Measurements from ENCODE around the gene MYCBPAP.

Gene MYCBPAP

DNA sequence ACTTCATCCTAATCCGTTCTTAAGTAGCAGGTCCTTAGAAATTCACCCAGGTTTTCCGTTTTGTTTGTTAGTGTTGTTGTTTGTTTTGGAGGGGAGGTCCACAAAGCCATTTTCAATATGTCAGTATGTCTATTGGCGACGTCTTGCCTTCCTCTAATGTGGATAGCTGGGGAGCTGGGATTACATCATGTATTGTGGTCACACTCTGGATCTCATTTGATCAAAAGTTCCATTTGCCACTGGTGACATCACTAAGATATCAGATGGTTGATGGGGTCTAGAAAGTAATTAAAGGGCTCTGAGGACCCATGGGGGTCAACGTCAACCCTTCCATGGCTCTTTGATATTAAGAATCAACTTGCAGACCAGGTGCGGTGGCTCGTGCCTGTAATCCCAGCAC, 21.6 kb downstream of the MYCBPAP start:
- no peak overlapping the region for H3K27ac ChIP-seq (ENCODE audit: low read length)
- no peak for DNase-seq (ENCODE audit: low read depth, low spot score)
- no peaks in the 10 kb centered on the region for H3K9me3 ChIP-seq (ENCODE audit: control insufficient read depth, insufficient read depth, low read length)
- H3K4me3 ChIP-seq (ENCODE audit: low read length), result no peak overlapping the region
- no peaks in the 10 kb centered on the region for H3K36me3 ChIP-seq (ENCODE audit: control insufficient read depth, insufficient read depth, low read length)
- peaks cover 7% of the 10 kb centered on the region for H3K4me1 ChIP-seq (ENCODE audit: control insufficient read depth, insufficient read depth, low read length)
- H3K27me3 ChIP-seq (ENCODE audit: control insufficient read depth, insufficient read depth, low read length), result no peaks in the 10 kb centered on the region
- no CpG with 5 or more reads among the region's 7 CpGs for WGBS (ENCODE audit: insufficient coverage, insufficient read length)

DNA sequence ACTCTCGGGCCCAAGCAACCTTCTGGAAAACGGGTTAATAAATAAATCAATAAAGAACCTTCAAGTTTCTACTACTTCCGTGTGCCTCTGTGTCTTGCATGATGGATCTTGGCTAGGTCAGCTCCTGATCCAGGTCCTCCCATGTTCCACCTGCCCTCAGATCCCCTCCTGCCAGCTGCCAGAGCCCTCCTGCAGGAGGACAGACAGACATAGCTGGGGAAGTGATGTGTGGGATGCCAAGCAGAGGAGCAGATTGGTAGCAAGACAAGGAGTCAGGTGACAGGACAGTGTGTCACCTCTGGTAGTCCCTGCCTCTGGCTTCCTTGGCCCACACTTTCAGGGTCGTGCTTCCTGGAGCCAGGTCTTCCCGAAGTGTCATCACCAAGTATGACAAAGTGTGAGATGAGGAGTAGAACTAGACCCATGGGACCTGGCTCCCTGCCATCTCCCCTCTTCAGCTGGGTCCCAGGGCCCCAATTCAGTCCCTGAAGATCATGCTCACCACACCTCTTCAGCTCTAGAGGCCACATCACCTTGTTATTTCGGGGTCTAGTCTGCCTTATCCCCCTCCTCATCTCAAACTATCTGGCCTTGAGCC, 23.3 kb downstream of the MYCBPAP start:
- no peak overlapping the region for H3K4me3 ChIP-seq (ENCODE audit: low read length)
- no peaks in the 10 kb centered on the region for H3K9me3 ChIP-seq (ENCODE audit: control insufficient read depth, insufficient read depth, low read length)
- H3K4me1 ChIP-seq (ENCODE audit: control insufficient read depth, insufficient read depth, low read length), result peaks cover 7% of the 10 kb centered on the region
- DNase-seq (ENCODE audit: low read depth, low spot score), result no peak
- no CpG with 5 or more reads among the region's 6 CpGs for WGBS (ENCODE audit: insufficient coverage, insufficient read length)
- H3K27me3 ChIP-seq (ENCODE audit: control insufficient read depth, insufficient read depth, low read length), result no peaks in the 10 kb centered on the region
- H3K27ac ChIP-seq (ENCODE audit: low read length), result no peak overlapping the region
- H3K36me3 ChIP-seq (ENCODE audit: control insufficient read depth, insufficient read depth, low read length), result peaks cover under 1% of the 10 kb centered on the region; the same call in 1 of the 2 replicates

DNA sequence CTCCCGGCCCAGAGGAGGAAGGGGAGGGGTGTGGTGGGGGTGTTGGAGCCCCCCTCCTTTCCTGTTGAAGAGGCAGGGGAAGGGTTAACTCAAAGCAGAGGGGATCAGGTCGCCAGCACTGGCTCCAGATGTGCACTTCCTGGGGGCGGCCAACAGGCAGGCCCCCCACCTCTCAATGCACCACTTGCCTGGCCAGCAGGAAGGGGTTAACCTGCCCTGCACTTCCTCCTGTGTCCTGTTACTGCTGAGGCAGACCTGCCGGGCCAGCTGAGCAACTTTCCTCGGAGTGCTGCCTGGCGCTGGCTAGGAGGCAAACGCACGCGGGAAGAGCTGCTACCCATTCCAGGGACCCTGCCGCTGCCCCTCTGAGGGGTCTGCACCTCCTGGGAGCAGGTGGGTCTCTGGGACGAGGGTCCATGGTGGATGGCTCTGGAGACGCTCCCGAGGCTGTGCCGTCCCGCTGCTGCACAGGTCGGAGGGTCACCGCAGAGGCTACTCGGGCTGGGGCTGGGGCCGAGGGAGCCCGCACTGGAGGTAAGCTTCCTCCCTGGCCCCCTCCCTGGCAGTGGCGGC, 24.3 kb downstream of the MYCBPAP start, which contains the start of gene EPN3:
Gene EPN3, plus strand, starts transcription at position 284 of the 573 bp plus-strand sequence. CDS start 3,822 bp downstream, outside the sequence.
- Histone ChIP-seq H3K9me3 (ENCODE audit: control insufficient read depth, insufficient read depth, low read length) (no peaks in the 10 kb centered on the region), H3K27ac (ENCODE audit: low read length) (no peak within 1 kb of the TSS), H3K4me3 (ENCODE audit: low read length) (peak within 1 kb of the TSS; percentile 53; the same call in 1 of the 2 replicates), H3K4me1 (ENCODE audit: control insufficient read depth, insufficient read depth, low read length) (peaks cover 3% of the 10 kb centered on the region), H3K27me3 (ENCODE audit: control insufficient read depth, insufficient read depth, low read length) (no peaks in the 10 kb centered on the region), H3K36me3 (ENCODE audit: control insufficient read depth, insufficient read depth, low read length) (peaks cover 4% of the 10 kb centered on the region; the same call in 1 of the 2 replicates)
- no peak for DNase-seq (ENCODE audit: low read depth, low spot score)
- no CpG with 5 or more reads among the region's 21 CpGs for WGBS (ENCODE audit: insufficient coverage, insufficient read length)

DNA sequence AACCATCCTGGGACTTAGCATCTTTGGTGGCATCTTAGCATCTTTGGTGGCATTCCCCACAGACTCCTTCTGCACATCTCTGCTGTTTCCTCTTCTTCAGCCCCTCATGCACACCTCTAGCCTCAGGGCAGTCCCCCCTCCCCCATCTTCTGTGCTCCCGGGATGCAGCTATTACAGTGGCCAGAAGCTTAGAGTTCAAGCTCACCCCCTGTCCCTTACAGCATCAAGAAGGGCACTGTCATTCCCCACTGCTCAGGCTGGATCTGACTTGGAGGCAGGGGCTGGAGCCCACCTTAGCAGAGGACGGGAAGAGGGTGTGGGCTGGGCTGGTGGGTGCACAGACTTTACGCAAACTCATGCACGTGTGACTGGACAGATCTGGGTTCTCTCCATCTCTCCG, 24.9 kb downstream of the MYCBPAP start:
- peak overlapping the region; percentile 53; the same call in 1 of the 2 replicates for H3K4me3 ChIP-seq (ENCODE audit: low read length)
- H3K27ac ChIP-seq (ENCODE audit: low read length), result no peak overlapping the region
- no peaks in the 10 kb centered on the region for H3K27me3 ChIP-seq (ENCODE audit: control insufficient read depth, insufficient read depth, low read length)
- no CpG with 5 or more reads among the region's 5 CpGs for WGBS (ENCODE audit: insufficient coverage, insufficient read length)
- DNase-seq (ENCODE audit: low read depth, low spot score), result no peak
- peaks cover 3% of the 10 kb centered on the region for H3K4me1 ChIP-seq (ENCODE audit: control insufficient read depth, insufficient read depth, low read length)
- H3K9me3 ChIP-seq (ENCODE audit: control insufficient read depth, insufficient read depth, low read length), result no peaks in the 10 kb centered on the region
- peaks cover 4% of the 10 kb centered on the region; the same call in 1 of the 2 replicates for H3K36me3 ChIP-seq (ENCODE audit: control insufficient read depth, insufficient read depth, low read length)

DNA sequence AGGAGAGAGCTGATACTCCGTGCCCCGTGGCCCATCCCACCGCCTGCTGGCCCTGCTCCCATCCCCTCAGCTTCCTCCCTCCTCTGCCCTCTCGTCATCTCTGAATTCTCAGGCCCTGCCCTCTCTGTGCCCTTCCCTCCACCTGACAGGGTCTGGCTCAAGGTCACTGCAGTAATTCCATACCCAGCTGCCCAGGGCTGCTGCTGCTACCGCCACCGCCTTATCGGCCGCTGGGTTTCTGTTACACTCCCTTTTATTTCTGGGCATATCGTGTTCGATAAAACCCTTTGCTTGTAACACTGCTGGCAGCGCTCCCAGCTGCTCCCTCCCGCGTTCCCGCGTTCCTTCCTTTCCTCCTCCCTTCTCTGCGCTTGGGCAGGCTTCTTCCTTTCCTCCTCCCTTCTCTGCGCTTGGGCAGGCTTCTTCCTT, 25.5 kb downstream of the MYCBPAP start:
- Histone ChIP-seq H3K9me3 (ENCODE audit: control insufficient read depth, insufficient read depth, low read length) (no peaks in the 10 kb centered on the region), H3K4me3 (ENCODE audit: low read length) (peak overlapping the region; percentile 38; the same call in 1 of the 2 replicates), H3K36me3 (ENCODE audit: control insufficient read depth, insufficient read depth, low read length) (peaks cover 4% of the 10 kb centered on the region; the same call in 1 of the 2 replicates), H3K27me3 (ENCODE audit: control insufficient read depth, insufficient read depth, low read length) (no peaks in the 10 kb centered on the region), H3K27ac (ENCODE audit: low read length) (no peak overlapping the region), H3K4me1 (ENCODE audit: control insufficient read depth, insufficient read depth, low read length) (peaks cover 3% of the 10 kb centered on the region)
- DNase-seq (ENCODE audit: low read depth, low spot score), result no peak
- WGBS (ENCODE audit: insufficient coverage, insufficient read length), result no CpG with 5 or more reads among the region's 17 CpGs

DNA sequence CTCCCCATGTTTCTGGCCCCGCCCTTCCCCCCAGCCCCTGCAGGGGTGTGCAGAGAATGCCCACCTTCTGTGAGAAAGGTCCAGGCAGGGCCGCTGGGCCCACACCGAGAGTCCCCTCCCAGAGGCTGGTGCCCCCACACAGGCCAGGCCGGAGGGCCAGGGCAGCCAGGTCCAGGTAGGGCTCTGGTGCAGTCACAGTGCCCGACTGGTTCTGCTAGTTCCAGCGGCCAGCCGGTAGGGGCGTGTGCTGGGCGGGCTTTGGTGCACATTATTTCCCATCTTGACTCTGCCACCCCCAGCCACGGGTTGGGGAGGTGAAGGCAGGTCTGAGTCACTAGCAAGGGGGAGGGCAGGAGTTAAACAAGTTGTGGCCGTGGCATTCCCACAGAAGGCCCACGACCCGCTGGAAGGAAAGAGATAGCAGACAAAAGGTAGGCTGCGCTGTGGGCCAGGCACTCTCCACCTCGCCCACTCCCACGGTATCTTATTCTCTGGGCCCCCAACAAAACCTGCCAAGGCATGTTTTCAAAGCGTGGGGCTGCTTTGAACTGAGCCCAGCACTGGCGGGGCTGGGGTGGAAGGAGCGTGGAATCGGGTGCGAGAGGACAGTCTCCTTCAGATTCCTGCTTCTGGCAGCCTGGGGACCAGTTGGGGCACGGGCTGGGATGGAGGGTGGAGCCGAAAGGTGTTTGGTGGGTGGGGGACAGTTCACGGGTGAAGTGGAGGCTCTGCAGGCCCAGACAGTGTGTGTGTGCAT, 26.2 kb downstream of the MYCBPAP start:
- peaks cover 3% of the 10 kb centered on the region for H3K4me1 ChIP-seq (ENCODE audit: control insufficient read depth, insufficient read depth, low read length)
- H3K4me3 ChIP-seq (ENCODE audit: low read length), result peak overlapping the region; percentile 38; the same call in 1 of the 2 replicates
- peaks cover 4% of the 10 kb centered on the region; the same call in 1 of the 2 replicates for H3K36me3 ChIP-seq (ENCODE audit: control insufficient read depth, insufficient read depth, low read length)
- WGBS (ENCODE audit: insufficient coverage, insufficient read length), result no CpG with 5 or more reads among the region's 24 CpGs
- no peaks in the 10 kb centered on the region for H3K27me3 ChIP-seq (ENCODE audit: control insufficient read depth, insufficient read depth, low read length)
- no peak for DNase-seq (ENCODE audit: low read depth, low spot score)
- no peaks in the 10 kb centered on the region for H3K9me3 ChIP-seq (ENCODE audit: control insufficient read depth, insufficient read depth, low read length)
- no peak overlapping the region for H3K27ac ChIP-seq (ENCODE audit: low read length)

DNA sequence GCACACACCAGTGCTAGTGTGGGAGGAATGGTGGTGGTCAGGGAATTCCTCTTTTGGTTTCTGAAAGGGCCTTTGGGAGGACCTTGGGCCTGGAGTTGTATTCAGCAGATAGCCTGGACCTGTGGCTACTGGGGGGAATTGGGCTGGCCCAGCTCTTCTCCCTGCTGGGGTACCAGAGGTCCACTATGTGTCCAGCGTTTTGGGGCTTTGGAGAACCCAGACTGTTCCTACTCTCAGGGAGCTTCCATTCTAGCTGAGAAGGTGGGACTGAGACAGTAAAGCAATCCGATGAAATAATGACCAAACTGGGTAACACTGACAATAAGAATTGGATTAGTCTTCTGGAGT, 26.7 kb downstream of the MYCBPAP start:
- no peak for DNase-seq (ENCODE audit: low read depth, low spot score)
- H3K27me3 ChIP-seq (ENCODE audit: control insufficient read depth, insufficient read depth, low read length), result no peaks in the 10 kb centered on the region
- H3K36me3 ChIP-seq (ENCODE audit: control insufficient read depth, insufficient read depth, low read length), result peaks cover 4% of the 10 kb centered on the region; the same call in 1 of the 2 replicates
- peaks cover 3% of the 10 kb centered on the region for H3K4me1 ChIP-seq (ENCODE audit: control insufficient read depth, insufficient read depth, low read length)
- no peak overlapping the region for H3K27ac ChIP-seq (ENCODE audit: low read length)
- H3K9me3 ChIP-seq (ENCODE audit: control insufficient read depth, insufficient read depth, low read length), result no peaks in the 10 kb centered on the region
- no CpG with 5 or more reads among the region's 2 CpGs for WGBS (ENCODE audit: insufficient coverage, insufficient read length)
- no peak overlapping the region for H3K4me3 ChIP-seq (ENCODE audit: low read length)

DNA sequence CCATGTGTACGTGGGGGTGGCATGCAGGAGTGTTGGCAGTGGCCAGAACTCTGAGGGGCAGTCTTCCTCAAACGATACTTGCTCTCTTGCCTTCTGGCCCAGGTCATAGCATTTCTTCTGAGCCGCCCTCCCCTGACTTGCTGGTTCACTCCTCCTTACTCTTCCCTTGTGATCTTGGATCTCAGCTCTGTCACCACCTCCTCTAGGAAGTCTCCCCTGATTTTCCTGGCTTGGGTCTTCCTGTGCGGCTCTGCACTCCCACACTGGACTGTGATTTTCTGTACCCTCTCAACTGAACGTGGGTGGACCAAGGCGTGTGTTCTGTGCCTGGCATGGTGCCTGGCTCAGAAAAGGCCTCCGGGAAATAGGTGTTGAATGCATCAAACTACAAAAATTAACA, 27.2 kb downstream of the MYCBPAP start:
- no CpG with 5 or more reads among the region's 7 CpGs for WGBS (ENCODE audit: insufficient coverage, insufficient read length)
- Histone ChIP-seq H3K4me3 (ENCODE audit: low read length) (no peak overlapping the region), H3K36me3 (ENCODE audit: control insufficient read depth, insufficient read depth, low read length) (peaks cover 4% of the 10 kb centered on the region; the same call in 1 of the 2 replicates), H3K27ac (ENCODE audit: low read length) (no peak overlapping the region), H3K27me3 (ENCODE audit: control insufficient read depth, insufficient read depth, low read length) (no peaks in the 10 kb centered on the region), H3K9me3 (ENCODE audit: control insufficient read depth, insufficient read depth, low read length) (no peaks in the 10 kb centered on the region), H3K4me1 (ENCODE audit: control insufficient read depth, insufficient read depth, low read length) (peaks cover 3% of the 10 kb centered on the region)
- DNase-seq (ENCODE audit: low read depth, low spot score), result no peak

DNA sequence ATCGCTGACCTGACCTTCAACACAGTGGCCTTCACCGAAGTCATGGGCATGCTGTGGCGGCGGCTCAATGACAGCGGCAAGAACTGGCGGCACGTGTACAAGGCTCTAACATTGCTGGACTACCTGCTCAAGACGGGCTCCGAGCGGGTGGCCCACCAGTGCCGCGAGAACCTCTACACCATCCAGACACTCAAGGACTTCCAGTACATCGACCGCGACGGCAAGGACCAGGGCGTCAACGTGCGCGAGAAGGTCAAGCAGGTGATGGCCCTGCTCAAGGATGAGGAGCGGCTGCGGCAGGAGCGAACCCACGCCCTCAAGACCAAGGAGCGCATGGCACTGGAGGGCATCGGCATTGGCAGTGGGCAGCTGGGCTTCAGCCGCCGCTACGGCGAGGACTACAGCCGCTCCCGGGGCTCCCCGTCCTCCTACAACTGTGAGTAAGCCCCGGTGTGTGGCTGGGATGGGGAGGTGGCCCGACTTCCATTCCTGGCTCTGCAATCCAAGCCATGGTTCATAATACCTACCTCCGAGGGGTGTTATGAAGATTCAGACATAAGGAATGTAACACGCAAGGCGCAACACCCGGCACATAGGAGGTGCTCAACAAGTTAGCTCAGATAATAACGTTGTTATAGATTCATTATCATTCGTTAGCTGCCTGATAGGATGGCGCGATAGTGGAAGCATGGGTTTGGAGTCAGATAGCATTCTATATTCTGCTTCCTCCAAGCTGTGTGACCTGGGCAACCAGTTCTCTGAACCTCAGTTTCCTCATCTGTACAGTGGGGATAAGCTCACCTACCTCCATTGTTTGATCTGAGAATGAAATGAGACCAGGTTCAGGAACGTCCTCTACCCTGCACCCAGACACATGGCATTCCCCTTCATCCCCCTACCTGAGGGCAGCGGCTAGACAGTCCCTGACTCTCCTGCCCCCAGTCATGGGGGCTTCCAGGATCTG, 28.7 kb downstream of the MYCBPAP start:
- WGBS (ENCODE audit: insufficient coverage, insufficient read length), result no CpG with 5 or more reads among the region's 45 CpGs

More for the DNA sequence above, 28.7 kb downstream of the MYCBPAP start:
- Histone ChIP-seq H3K4me3 (ENCODE audit: low read length) (no peak overlapping the region), H3K36me3 (ENCODE audit: control insufficient read depth, insufficient read depth, low read length) (peaks cover 4% of the 10 kb centered on the region; the same call in 1 of the 2 replicates), H3K4me1 (ENCODE audit: control insufficient read depth, insufficient read depth, low read length) (peaks cover 3% of the 10 kb centered on the region), H3K27ac (ENCODE audit: low read length) (no peak overlapping the region), H3K27me3 (ENCODE audit: control insufficient read depth, insufficient read depth, low read length) (no peaks in the 10 kb centered on the region), H3K9me3 (ENCODE audit: control insufficient read depth, insufficient read depth, low read length) (no peaks in the 10 kb centered on the region)
- no peak for DNase-seq (ENCODE audit: low read depth, low spot score)
